HG02970 (cell line): Measurements from ENCODE around the gene ASB4.
"Not testable (repeated sequence)": the region's sequence is repeated elsewhere in the genome, so short reads cannot be mapped to it uniquely, and the experiment has no call there.

ENCODE experiments used
- ATAC-seq: cut with Tn5 transposase; IDR thresholded peaks from one replicate; pipeline ENCODE4 v1.9.1; 2021; ENCODE audit warnings: mild to moderate bottlenecking, moderate library complexity, moderate number of reproducible peaks; ENCODE audit not compliant: unreplicated experiment, low FRiP score

ASB4 gene, protein sequence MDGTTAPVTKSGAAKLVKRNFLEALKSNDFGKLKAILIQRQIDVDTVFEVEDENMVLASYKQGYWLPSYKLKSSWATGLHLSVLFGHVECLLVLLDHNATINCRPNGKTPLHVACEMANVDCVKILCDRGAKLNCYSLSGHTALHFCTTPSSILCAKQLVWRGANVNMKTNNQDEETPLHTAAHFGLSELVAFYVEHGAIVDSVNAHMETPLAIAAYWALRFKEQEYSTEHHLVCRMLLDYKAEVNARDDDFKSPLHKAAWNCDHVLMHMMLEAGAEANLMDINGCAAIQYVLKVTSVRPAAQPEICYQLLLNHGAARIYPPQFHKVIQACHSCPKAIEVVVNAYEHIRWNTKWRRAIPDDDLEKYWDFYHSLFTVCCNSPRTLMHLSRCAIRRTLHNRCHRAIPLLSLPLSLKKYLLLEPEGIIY

DNA sequence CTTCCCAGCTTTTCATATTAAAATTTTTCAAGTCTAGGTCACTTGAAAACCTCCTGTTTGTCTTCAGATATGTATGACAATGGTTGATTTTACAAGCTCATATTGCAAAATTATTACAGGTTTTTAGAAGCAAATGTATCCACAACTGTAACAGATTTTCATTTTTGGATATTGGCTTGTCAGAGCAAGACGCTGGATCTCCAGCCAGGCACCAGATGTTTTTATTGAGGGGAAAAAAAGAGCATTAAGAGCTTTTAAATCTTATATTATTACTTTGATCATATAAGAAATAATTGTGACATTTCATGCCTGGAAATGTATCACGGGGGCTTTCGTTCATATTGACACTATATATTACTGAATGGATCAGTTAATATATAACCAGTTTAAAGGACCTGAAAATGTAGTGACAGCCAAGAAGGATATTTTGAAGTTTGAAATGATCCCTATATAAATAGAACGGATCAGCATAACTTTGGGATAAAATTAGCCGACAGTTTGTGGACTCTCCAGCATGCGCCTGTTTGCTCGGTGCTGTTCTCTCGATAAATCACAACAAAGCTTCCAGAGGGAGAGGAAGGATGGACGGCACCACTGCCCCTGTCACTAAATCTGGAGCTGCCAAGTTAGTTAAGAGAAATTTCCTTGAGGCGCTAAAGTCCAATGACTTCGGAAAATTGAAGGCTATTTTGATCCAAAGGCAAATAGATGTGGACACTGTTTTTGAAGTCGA, at the start of gene ASB4:
Gene ASB4, plus strand, starts transcription at position 553 of the 733 bp plus-strand sequence. Its CDS starts 29 bp downstream, at position 582.
- ATAC-seq: no peak

DNA sequence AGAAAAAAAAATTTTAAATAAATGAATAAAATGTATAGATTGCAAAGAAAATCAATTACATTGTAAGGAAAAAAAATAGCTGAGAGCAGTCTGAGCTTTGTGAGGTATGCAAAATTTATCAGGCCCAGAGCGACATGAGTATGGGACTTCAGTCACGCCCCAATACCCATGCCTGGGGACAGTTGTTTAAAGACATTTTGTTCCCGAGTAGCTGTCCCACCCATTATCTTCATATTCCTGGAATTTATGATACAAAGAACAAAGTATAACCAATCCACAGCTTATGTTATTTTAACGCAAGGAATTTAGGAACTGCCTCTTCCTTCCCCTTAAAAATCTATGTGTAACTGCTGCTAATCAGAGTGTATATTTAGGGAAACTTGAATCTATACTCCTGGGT, 49.3 kb upstream of the ASB4 start:
- no peak for ATAC-seq

DNA sequence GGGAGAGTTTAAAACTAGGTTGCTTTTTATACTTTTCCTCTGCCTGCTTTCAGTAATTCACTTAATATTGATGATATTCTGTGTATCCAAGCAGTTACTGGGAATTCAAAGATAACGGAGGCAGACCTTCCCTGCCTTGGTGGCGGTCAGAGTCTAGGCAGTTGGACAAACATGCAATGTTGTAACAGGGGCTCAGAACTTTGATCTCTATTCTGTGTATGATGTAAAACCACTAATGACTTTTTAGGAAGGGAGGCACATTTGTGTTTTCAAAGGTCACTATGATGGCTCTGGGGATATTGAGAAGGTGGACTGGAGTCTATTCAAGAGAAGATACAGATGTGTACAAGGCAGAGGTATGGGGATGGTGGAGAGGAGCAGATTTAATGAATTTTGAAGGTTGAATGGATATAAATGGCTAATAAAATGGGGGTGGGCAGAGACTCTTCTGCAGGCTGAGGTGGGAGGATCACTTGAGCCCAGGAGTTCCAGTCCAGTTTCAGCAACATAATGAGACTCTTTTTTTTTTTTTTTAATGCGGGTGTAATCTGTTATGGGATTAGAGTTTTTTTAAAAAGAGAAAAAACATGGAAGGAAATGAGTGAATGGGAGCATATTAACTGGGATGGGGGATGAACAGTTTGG, 45.2 kb upstream of the ASB4 start:
- ATAC-seq: no peak

DNA sequence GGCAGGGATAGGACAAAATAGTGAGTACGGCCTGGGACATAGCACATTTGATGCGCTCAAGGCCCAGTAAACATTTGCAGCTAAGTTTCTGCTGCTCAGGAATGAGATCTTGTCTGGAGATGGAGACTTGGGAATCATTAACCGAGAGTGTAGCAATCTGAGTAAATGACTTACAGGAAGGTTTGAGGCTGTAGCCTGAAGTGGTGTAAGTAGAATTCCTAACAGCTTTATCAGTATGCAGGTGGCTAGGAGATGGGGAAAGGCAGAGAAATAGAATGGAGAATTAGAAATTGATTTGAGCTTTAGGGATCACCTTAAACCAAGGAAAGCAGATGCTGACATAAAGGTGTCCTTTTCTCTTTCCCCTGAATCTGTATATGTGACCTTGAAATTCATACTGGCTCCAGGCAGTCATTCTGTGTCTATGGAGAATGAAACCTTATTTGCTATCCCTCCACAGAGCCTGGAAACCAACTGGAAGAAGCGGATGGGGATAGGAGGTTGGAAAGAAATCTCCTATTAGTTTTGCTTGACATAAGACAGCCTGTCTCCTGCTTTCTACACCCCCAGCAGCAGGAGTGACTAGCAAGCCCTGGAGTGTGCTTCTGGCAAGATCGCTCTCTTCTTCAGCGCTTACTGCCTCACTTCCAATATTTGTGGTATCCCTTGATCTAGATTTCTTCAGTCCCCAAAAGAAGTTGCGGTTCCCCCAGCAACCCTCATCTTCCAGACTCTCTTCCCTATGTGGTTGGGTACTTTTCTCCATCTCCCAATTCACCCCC, 44.5 kb upstream of the ASB4 start:
- no peak for ATAC-seq

DNA sequence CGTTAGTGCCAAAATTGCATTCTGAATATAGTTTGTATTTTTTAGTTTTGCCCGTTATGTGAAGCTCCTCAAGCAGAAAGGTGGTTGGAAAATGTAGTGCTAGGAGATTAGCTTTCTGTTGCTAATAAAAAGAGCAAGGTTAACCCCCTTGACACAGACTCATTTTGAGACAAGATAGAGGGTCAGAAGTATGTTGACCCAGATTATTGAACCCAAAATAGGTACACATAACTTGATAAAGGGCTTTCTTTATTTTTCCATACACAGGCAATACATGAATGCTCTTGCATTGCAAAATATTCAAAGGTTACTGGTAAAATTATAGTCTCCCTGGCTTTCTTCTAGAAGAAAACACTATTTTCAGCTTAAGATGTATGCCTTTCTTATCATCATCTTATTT, 40.9 kb upstream of the ASB4 start:
- ATAC-seq: no peak

DNA sequence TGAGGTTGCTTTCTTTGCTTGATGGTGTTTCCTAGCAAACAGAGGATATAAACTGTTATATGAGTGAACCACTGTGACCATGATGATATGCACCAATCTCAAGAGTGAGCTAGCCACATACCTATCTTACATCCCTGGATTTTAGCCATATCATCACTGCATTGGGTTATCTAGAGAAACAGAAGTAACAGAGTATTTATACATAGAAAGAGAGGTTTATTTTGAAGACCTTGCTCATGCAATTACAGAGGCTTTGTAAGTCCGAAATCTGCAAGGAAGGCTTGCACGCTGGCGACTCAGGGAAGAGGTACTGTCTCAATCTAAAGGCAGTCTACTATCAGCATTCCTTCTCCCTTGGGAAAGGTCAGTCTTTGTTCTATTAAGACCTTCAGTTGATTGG, 39.1 kb upstream of the ASB4 start:
- no peak for ATAC-seq

DNA sequence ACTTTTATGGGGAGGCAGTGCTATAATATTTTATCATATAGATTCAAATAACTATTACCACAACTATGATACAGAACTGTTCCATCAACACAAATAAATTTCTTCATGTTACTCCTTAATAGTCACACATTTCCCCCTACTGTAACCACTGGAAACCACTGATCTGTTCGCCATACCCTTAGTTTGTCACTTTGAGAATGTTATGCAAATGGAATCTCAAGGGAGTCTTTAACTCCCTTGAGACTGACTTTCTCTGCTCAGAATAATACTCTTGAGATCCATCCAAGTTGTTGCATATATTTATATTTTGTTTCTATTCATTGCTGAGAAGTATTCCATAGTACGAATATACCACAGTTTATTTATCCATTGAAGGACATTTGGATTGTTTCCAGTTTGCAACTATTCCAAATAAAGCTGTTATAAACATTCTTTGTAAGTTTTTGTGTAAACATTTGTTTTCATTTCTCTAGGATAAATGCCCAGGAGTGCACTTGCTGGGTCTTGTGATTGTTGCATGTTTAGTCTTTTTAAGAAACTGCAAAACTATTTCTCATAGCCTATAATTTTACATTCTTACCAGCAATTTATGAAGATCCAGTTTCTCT, 31.2 kb upstream of the ASB4 start:
- ATAC-seq: no peak

DNA sequence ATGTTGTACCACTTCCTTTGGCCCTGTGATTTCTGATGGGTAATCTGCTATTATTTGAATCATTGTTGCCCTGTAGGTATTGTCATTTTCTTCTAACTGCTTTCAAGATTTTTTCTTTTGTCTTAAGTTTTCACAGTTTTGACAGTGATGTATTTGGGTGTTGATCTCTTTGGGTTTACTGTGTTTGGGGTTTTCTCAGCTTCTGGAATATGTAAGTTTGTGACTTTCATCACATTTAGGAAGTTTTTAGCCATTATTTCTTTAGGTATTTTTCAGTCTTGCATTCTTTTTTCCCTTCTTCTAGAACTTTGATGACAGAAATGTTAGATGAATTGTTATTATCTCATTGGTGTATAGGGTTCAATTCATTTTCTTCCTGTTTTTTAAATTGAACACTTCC, 27.8 kb upstream of the ASB4 start:
- no peak for ATAC-seq

DNA sequence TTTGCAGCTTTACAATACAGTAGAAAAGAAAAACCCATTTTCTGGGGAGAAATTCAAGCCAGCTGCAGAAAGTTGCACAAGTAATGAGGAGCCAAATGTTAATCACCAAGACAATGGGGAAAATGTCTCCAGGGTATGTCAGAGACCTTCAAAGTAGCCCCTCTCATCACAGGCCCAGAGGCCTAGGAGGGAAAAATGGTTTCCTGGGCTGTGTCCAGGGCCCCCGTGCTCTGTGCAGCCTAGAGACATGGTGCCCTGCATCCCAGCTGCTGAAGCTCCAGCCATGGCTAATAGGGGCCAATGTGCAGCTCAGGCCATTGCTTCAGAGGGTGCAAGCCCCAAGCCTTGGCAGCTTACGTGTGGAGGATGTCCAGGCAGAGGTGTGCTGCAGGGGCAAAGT, 25.1 kb upstream of the ASB4 start:
- not testable (repeated sequence) for ATAC-seq

DNA sequence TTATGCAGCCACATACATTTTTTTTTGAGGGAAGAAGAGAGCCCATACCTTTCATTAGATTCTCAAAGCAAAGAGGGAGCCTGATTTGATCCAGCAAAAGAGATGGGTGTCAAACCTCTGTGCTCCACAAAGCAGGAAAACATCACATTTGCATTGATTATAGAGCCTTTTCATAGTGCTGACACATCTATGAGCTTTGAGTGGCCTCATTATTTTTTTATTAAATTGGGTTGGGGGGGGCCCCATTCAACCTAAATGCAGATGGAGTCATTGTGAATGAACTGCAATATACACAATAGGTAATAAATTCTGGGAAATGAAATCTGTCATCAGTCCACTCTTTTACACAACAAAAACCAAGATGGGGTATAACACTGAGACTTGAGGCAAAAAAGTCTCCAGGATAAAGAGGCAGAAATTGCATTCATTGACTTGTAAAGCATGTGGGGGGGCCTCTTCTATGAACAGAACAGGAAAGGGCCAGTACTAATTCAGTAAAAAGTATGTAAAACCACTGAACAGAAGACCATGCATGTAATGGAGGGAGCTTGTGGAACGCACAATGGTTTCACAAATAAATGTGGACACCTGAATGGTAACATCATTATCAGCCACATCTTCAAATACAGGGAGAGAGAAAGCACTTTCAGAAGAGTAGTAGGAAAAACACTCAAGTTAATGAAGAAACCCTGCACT, 17.7 kb upstream of the ASB4 start:
- no peak for ATAC-seq

DNA sequence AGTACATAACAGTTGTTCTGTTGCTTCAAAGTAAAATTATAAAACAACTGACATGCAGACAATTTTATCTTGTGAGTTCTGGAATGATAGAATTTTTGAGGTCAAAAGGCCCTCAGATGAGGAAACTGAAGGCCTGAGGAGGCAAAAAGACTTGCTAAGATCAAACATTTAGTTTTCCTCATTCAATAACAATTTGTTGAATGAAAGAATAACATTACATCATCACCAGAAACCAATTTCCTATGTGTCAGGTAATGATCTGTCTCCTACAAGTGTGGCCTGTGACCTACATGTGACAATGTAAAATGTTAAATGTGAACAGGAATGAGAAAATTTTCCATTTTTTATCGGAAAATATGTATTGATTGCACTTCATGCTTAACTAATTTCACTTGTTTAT, 16.6 kb upstream of the ASB4 start:
- ATAC-seq: no peak

DNA sequence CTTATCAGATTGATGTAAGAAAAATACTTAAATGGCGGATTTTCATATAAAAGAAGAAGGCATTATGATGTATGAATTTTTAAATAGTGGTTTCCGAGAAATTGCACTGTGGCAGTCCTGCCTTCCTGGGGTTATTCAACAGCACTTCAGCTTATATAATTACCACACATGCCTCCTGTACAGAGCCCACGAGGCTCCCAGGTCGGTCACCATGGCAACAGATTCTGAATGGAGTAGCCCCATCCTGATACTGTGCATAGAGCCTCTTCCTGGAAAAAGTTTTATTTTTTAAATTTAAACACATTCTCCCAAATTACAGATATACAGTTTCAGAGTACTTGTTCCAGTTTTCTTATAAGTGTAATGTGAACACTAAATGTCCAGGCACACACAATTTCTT, 15.9 kb upstream of the ASB4 start:
- no peak for ATAC-seq

DNA sequence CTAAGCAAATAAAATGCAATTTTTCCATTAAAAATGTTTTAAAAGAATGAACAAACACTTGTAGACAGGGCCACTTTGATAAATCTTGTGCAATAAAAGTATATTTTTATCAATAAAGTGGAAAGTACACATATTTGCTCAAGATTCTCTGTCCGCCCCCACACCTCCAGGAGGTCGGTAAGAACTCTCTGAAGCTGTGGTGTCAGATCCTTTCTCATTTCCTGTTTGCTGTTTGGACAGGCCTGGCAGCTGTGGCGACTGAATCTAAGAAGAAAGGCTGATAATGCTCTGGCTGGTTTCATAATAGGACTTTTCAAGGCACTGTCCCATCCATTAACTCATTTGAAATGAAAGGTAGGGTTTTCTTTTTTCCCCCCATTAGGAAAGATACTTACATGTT, 15.3 kb upstream of the ASB4 start:
- peak; percentile 84 for ATAC-seq

DNA sequence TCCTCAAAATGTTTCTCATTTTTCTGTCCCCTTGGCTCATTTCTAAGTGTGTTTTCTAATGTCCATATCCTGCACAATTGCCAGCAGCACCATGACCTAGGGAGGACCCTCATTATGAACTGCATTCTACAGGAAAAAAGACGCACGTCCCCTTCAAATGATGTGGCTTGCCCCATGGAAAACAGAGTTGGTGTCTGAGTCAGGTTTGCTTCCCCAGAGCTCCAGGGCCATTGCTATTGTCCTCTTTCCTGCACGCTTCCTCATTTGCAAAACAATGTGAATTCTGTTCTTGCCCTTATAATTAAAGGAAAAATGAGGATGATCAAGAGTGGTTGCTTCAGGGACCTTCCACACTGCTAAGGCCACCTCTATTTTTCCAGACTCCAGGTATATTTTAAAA, 14.7 kb upstream of the ASB4 start:
- ATAC-seq: no peak

DNA sequence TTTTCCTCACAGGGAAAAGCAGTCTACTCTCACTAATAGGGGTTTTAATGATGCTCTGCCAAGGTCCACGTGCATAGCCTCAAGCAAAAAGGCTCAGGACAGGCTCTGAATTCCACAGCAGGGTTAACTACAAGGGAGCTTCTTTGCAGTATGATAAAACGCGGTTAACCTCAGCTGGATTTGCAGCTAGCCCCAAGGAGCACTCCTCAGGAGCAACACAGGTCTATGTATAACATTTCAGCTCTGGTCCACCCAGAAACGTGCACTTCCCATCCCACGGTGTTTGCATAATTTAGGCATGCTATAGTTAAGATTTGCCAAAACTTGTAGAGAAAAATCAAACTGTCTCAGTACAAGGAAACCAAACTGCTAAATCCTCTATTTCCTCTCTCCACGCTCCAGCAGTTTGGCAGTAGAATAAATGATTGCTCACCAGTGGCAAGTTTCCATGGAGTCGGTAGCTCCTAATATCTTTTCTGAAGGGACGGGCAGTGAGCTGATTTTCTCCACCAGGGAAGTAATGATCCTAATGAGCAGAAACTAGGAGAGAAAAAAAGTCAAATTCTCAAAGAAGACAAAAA, 13.1 kb upstream of the ASB4 start:
- ATAC-seq: no peak

DNA sequence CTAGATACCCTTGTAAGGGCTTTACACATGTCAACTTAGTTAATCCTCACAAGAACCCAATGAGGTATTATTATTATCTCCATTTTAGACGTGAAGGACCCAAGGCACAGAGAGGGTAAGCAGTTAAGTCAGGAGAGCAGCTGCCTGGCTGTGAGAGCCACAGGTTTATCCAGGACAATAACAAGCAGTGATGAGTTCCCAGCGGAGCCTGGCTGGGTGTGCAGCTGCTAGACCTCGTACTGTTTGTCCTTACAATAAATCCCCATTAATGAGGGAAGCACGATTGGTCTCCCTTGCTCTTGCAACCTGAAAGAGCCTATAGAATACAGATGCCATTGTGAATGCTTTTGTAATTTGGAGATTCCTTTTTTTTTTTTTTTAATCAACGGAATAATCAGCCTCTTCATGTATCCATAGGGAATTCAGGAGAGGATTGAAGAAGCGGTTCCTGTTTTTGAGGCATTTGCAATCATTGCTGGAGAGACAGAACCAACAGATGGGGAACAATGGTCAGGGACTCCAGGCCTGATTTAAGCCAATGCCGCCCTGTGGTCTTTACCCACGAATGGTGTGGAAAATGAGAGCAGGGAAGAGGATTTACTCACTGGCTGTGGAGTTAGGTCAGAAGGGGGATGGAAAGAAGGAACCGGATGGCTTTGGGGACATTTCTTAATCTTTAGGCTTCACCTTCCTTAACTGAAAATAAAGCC, 12.3 kb upstream of the ASB4 start:
- no peak for ATAC-seq

DNA sequence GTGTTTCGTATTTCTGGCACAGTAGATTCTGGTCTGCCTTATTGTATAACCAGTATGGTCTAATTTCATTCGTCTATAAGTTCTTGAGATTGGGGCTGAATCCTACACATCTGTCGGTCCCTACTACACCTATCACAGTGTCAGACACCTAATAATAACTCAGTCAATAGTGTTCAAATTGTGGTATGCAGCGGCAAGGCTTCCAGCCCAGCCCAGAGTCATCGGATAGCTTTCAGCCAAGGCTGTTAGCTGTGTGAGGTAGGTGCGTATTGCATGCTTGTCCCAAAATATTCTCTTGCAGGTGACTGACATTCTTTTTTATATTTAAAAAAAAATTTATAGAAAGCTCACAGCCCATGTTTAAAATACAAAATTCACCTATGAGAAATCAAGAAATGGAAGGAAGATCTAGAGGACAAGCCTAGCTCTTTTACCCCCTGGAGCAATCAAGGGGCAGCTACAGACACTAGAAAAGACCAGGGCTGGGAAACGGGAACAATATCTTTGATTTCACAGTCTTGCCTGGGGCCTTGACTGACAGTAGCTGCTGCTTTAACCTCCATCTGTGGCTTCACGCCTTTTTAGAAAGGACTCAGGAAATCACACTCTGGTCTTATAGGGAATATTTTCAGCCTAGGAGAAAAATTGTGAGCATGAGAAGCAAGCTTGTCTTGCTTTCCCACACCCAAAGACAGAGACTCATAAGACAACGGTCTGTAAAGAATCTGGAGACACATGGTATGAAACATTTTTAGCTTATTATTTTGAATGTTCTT, 9.5 kb upstream of the ASB4 start:
- ATAC-seq: no peak
